ENCODE results near the gene SPIRE2.

The SPIRE2 gene

DNA sequence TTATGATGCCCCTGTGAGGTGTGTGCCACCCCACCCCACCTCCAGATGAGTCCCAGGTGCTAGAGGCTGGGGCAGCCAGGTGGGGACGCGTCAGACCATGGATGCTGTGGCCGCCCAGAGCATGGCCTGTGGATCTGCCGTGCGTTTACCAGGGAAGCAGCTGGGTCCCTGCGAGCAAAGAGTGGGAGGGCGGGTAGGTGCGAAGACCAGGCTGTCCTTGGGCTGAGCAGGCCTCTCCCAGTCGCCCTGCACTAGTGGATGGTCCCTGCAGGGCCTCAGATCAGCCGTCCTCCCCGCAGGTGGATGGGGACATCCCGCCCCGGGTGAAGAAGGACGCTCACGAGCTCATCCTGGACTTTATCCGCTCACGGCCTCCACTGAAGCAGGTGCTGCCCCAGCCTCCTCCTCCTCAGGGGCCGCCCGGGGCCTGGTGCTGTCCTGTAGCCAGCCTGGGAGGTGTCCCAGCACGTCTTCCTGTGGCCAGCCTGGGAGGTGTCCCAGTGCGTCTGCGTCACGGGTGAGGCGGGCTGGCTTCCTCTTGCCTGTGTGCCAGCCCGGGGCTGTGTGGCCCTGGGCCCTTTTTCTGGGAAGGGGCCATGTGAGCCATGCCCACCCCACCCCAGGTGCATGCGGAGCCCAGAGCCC is 27.1 kb downstream of the SPIRE2 start:
- H3K27me3 ChIP-seq (replicated peaks; ENCODE audit: control insufficient read depth, insufficient read depth, low read length), result no peaks in the 10 kb centered on the region
- H3K4me3 ChIP-seq (replicated peaks; ENCODE audit: low read depth, low read length), result no peak overlapping the region
- no peaks in the 10 kb centered on the region for H3K36me3 ChIP-seq (ENCODE audit: control insufficient read depth, insufficient read depth, low read length)
- TF ChIP-seq, protein P1, sequence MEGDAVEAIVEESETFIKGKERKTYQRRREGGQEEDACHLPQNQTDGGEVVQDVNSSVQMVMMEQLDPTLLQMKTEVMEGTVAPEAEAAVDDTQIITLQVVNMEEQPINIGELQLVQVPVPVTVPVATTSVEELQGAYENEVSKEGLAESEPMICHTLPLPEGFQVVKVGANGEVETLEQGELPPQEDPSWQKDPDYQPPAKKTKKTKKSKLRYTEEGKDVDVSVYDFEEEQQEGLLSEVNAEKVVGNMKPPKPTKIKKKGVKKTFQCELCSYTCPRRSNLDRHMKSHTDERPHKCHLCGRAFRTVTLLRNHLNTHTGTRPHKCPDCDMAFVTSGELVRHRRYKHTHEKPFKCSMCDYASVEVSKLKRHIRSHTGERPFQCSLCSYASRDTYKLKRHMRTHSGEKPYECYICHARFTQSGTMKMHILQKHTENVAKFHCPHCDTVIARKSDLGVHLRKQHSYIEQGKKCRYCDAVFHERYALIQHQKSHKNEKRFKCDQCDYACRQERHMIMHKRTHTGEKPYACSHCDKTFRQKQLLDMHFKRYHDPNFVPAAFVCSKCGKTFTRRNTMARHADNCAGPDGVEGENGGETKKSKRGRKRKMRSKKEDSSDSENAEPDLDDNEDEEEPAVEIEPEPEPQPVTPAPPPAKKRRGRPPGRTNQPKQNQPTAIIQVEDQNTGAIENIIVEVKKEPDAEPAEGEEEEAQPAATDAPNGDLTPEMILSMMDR (IDR thresholded peaks at IDR 0.05; ENCODE audit: insufficient read depth, low read length, poor library complexity, severe bottlenecking), result no peak
- DNase-seq (ENCODE audit: extremely low read depth, insufficient read length), result no peak

DNA sequence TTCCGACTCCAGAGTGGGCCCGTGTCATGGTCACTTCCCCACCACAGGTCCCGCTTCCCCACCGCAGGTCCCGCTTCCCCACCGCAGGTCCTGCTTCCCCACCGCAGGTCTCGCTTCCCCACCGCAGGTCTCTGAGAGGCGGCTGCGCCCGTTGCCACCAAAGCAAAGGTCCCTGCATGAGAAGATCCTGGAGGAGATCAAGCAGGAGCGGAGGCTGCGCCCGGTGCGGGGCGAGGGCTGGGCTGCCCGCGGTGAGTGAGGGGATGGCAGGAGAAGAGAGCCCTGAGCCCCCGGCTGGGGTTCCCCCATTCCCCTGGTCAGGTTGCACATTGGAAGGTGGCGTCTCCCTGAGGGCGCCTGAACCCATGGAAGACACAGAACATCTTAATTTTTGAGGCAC is 27.7 kb downstream of the SPIRE2 start:
- Histone ChIP-seq H3K4me3 (replicated peaks; ENCODE audit: low read depth, low read length) (no peak overlapping the region), H3K27me3 (replicated peaks; ENCODE audit: control insufficient read depth, insufficient read depth, low read length) (no peaks in the 10 kb centered on the region), H3K36me3 (ENCODE audit: control insufficient read depth, insufficient read depth, low read length) (no peaks in the 10 kb centered on the region)
- TF ChIP-seq, protein P1 (IDR thresholded peaks at IDR 0.05; ENCODE audit: insufficient read depth, low read length, poor library complexity, severe bottlenecking), result no peak
- no peak for DNase-seq (ENCODE audit: extremely low read depth, insufficient read length)

DNA sequence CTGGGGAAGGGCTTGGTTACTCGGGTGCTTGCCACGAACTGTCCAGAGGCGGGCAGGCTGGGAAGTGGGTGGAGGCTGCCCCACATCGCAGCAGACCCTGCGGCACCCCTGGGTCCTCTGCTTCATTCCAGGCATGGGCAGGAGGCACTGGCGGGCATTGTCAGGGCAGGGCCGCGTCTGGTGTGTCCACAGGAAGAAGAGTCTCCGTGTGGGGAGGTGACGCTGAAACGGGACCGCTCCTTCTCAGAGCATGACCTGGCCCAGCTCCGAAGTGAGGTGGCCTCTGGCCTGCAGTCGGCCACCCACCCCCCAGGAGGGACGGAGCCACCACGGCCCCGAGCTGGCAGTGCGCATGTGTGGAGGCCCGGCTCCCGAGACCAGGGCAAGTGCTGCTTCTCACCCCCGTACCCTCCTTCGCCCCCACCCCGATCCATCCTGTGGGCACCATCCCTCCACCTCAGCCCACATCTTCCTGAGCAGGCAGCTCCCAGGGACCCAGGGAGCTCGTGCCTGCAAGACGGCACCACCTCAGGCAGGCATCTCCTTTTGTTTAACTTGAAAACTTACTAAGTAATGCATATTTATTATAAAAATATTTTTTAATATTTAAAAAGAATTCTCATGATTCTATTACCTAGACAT is 30.8 kb downstream of the SPIRE2 start:
- H3K27me3 ChIP-seq (replicated peaks; ENCODE audit: control insufficient read depth, insufficient read depth, low read length), result no peaks in the 10 kb centered on the region
- DNase-seq (ENCODE audit: extremely low read depth, insufficient read length), result no peak
- no peaks in the 10 kb centered on the region for H3K36me3 ChIP-seq (ENCODE audit: control insufficient read depth, insufficient read depth, low read length)
- TF ChIP-seq, protein P1 (IDR thresholded peaks at IDR 0.05; ENCODE audit: insufficient read depth, low read length, poor library complexity, severe bottlenecking), result no peak
- H3K4me3 ChIP-seq (replicated peaks; ENCODE audit: low read depth, low read length), result no peak overlapping the region

DNA sequence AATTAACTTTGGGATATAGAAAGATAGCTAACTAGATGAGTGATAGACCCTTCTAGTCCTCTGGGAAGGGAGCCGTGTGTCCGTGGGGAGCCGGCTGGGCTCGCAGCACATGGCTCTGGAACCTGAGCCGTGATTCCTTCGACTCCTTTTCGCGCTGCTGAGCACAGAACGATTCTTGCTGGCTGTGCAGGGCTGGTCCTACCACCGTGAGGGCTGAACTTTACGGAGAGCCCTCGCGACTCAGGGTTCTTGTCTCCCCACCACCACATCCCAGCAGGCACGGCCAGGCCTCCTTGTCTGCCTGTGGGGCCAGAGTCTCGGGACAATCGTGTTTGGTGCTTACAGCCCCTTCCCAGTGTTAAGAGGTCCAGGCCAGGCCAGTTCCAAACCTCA is 31.3 kb downstream of the SPIRE2 start:
- Histone ChIP-seq H3K27me3 (replicated peaks; ENCODE audit: control insufficient read depth, insufficient read depth, low read length) (no peaks in the 10 kb centered on the region), H3K36me3 (ENCODE audit: control insufficient read depth, insufficient read depth, low read length) (no peaks in the 10 kb centered on the region), H3K4me3 (replicated peaks; ENCODE audit: low read depth, low read length) (no peak overlapping the region)
- TF ChIP-seq, protein P1 (IDR thresholded peaks at IDR 0.05; ENCODE audit: insufficient read depth, low read length, poor library complexity, severe bottlenecking), result no peak
- no peak for DNase-seq (ENCODE audit: extremely low read depth, insufficient read length)

DNA sequence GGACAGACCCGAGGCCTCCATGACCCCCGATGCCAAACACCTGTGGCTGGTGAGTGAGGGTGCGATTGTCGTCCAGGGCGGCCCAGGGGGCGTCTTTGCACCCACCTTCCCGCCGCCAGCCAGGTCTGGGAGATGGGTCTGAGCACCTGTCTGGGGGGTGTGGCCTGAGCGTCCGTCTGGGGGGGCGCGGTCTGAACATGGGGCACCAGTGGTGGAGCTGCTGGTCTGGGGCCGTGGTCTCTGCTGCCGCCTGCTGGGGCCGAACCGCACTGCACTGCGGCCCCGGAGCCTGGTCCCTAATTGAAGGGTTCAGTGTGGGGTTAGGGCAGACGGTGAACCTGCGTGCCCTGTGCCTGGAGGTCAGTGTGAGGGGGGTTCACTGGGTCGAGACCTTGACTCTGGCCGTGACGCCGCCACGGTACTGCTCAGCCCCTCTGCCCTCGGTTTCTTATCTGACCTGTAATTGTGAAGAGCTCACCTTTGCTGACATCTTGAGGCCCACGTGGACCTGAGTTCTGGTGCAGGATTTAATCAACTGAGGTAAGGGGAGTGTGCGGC is 32.6 kb downstream of the SPIRE2 start:
- peak; percentile 86 for DNase-seq (ENCODE audit: extremely low read depth, insufficient read length)
- no peak overlapping the region for H3K4me3 ChIP-seq (replicated peaks; ENCODE audit: low read depth, low read length)
- H3K27me3 ChIP-seq (replicated peaks; ENCODE audit: control insufficient read depth, insufficient read depth, low read length), result no peaks in the 10 kb centered on the region
- TF ChIP-seq, protein P1 (IDR thresholded peaks at IDR 0.05; ENCODE audit: insufficient read depth, low read length, poor library complexity, severe bottlenecking), result peak; percentile 100
- H3K36me3 ChIP-seq (ENCODE audit: control insufficient read depth, insufficient read depth, low read length), result no peaks in the 10 kb centered on the region
